Lower lobe of right lung (tissue), 2 donors: ENCODE data around the gene MKNK2. TPM values are rescaled to one million over a fixed set of nuclear protein-coding genes. Genes with fewer than 3 reads are reported as not detected.

ENCODE experiments used
- ATAC-seq, 2 donors: fragments of 200-7000 bp; cut with Tn5 transposase; one replicate each; pipeline ENCODE4 v1.9.1; 2020 to 2022; ENCODE audit warnings: mild to moderate bottlenecking in 2 of 2, moderate library complexity in 2 of 2
- DNase-seq: peaks from one replicate; pipeline ENCODE4 v3.0.0-alpha.2; 2020
- H3K27ac ChIP-seq: fragments of 200-600 bp; one replicate; pipeline ENCODE4 v1.8.0; 2022
- H3K27me3 ChIP-seq: fragments of 200-600 bp; one replicate; pipeline ENCODE4 v1.8.0; 2022; ENCODE audit warnings: low read depth
- H3K36me3 ChIP-seq: fragments of 200-600 bp; one replicate; pipeline ENCODE4 v1.8.0; 2022; ENCODE audit warnings: mild to moderate bottlenecking
- H3K4me1 ChIP-seq: fragments of 200-600 bp; one replicate; pipeline ENCODE4 v1.8.0; 2022
- H3K4me3 ChIP-seq: fragments of 200-600 bp; one replicate; pipeline ENCODE4 v1.8.0; 2022; ENCODE audit warnings: mild to moderate bottlenecking
- H3K9me3 ChIP-seq: fragments of 200-600 bp; one replicate; pipeline ENCODE4 v1.8.0; 2022
- intact Hi-C: fragments of 100-400 bp; cut with DNase I; formaldehyde crosslinking; loops from one replicate; pipeline ENCODE4 v1.11.0; 2022
- long read RNA-seq: library from polyadenylated mRNA; unstranded; transcript quantifications from one replicate; pipeline ENCODE4 v2.0.0, GENCODE V29; 2021
- total RNA-seq: library from RNA; stranded (reverse); fragmentation: NEBNext Ultra II Directional; extraction: Animal tissue kit (Norgen Biotek cat#: 25700); gene quantifications from one replicate; pipeline ENCODE4 v1.2.1, GENCODE V29; 2021
- TF ChIP-seq, protein P1 (sequence below): fragments of 200-600 bp; IDR thresholded peaks from one replicate; pipeline ENCODE4 v1.8.0; 2022; ENCODE audit warnings: antibody characterized with exemption, mild to moderate bottlenecking
- donor health status: DM: no; HTN: yes; CAD: no; lungs with severe emphysema.

Gene MKNK2
- total RNA-seq, result 268 TPM
- long read RNA-seq, transcript MKNK2-202 (14 exons, 1,744 nt), result major isoform, 75 of 362 reads
- long read RNA-seq, transcript MKNK2-201 (14 exons, 3,774 nt), result minor isoform, 13 of 362 reads
- long read RNA-seq, transcript MKNK2-211 (4 exons, 875 nt), result minor isoform, 5 of 362 reads
- long read RNA-seq, partial matches to known transcripts, result 55 of 362 reads
- long read RNA-seq, other reads (novel, unspliced or antisense), result 213 of 362 reads

DNA sequence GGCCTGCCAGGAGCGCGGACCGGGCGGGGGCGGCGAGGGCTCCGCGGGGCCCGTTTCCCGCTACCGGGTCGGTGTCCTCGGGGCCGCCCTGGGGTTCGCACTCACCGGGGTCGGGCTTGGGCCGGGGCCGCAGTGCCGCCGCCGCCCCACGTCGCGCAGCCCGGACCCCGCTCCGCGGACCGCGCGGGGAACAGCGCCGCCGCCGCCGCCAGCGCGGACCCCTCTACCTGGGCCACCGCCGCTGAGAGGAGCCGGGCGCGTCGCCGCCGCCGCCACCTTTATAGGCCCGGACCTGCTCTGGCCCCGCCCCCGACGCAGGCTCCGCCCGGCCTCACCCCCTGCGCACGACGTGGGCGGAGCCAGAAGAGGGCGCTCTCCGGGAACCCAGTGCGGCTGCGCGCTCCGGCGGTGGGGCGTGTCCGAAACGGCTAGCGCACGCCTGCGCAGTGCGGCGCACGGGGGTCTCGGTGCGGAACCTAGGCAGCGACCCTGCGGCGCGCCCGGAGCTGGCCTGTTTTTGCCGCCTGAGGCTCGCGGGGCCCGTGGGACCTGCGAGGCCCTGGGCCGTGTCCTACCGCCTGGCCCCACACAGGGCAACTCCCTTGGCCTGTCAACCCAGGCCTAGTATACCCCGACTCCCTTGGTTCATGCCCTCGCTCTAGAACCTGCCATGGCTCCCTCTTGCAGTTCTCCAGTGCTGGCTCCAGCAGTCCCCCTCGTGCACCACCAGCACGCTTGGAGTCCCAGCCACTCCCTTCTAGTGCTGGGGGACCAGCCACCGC is at the start of gene MKNK2:
Gene MKNK2, minus strand, starts transcription at position 254 of the 782 bp plus-strand sequence. CDS start 393 bp downstream, outside the sequence.
- H3K27ac ChIP-seq, result peak within 1 kb of the TSS; percentile 97
- H3K27me3 ChIP-seq, result no peaks in the 10 kb centered on the region
- H3K36me3 ChIP-seq, result peaks cover 34% of the 10 kb centered on the region
- ATAC-seq (peak; percentile 77 to 89), DNase-seq (peak; percentile 94)
- intact Hi-C loops, result no loop called here
- peaks cover 75% of the 10 kb centered on the region for H3K4me1 ChIP-seq
- peak within 1 kb of the TSS; percentile 94 for H3K4me3 ChIP-seq
- TF ChIP-seq, protein P1, sequence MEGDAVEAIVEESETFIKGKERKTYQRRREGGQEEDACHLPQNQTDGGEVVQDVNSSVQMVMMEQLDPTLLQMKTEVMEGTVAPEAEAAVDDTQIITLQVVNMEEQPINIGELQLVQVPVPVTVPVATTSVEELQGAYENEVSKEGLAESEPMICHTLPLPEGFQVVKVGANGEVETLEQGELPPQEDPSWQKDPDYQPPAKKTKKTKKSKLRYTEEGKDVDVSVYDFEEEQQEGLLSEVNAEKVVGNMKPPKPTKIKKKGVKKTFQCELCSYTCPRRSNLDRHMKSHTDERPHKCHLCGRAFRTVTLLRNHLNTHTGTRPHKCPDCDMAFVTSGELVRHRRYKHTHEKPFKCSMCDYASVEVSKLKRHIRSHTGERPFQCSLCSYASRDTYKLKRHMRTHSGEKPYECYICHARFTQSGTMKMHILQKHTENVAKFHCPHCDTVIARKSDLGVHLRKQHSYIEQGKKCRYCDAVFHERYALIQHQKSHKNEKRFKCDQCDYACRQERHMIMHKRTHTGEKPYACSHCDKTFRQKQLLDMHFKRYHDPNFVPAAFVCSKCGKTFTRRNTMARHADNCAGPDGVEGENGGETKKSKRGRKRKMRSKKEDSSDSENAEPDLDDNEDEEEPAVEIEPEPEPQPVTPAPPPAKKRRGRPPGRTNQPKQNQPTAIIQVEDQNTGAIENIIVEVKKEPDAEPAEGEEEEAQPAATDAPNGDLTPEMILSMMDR, result peak; percentile 43
- H3K9me3 ChIP-seq, result no peaks in the 10 kb centered on the region

DNA sequence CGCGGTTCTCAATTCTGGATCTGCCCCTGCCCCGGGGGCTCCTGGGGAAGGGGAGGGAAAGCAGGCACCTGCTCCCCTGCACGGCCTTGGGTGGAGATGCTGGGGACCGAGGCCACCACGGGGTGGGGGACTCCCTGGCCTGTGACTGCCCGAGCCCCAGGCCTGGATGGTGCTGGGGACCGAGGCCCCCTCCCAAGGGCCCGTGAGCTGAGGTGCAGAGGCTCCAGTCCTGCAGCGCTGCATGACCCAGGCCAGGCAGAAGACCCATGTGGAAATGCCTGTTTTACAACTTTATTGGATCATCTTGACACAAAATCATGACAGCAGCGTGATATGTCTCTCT is 49.6 kb upstream of the MKNK2 start:
- Histone ChIP-seq H3K4me3 (no peak overlapping the region), H3K27me3 (no peaks in the 10 kb centered on the region), H3K27ac (no peak overlapping the region), H3K36me3 (peaks cover 56% of the 10 kb centered on the region), H3K9me3 (peaks cover 3% of the 10 kb centered on the region), H3K4me1 (peaks cover 9% of the 10 kb centered on the region)
- ATAC-seq, result no peak
- intact Hi-C loops, result no loop called here
- TF ChIP-seq, protein P1, result no peak
- no peak for DNase-seq

DNA sequence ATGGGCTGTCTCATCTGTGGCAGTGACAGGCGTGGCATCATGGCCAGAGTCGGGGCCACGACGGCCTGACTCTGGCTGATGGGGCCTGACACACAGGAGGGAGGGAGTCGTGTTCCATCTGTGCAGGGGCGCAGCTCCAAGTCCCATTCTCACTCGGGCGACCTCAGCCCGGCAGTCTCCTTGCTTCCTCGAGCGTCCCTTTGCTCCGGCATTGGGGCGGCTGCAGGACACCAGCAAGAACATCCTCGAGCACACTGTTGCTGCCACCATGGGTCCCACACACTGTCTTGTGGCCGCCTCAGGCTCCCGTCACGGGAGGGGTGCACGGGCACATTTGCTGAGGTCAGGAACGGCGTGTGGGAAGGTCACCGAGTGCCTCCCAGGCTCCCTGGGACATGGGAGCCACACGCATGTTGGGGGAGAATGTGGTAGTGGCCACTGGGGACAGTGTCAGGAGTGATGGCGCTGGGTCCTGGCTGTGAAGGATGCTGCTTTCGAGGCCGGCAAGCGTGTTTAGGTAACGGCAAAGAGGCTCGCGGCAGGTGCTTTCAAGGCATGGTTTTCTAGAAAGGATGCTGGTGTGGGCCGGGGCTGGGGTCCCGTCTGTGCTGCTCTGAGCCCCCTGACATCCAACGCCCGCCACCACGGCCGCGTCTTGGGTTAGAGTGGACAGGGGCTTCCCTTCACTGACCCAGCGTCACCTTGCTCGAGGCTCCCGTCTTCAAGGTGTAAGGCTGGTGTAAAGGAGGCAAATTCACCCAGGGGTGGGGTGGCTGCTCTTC is 49.1 kb upstream of the MKNK2 start:
- no peaks in the 10 kb centered on the region for H3K9me3 ChIP-seq
- intact Hi-C loops, result no loop called here
- no peak overlapping the region for H3K4me3 ChIP-seq
- peaks cover 14% of the 10 kb centered on the region for H3K4me1 ChIP-seq
- ATAC-seq, result no peak
- TF ChIP-seq, protein P1, result no peak
- no peak for DNase-seq
- no peak overlapping the region for H3K27ac ChIP-seq
- H3K27me3 ChIP-seq, result no peaks in the 10 kb centered on the region
- H3K36me3 ChIP-seq, result peaks cover 51% of the 10 kb centered on the region

DNA sequence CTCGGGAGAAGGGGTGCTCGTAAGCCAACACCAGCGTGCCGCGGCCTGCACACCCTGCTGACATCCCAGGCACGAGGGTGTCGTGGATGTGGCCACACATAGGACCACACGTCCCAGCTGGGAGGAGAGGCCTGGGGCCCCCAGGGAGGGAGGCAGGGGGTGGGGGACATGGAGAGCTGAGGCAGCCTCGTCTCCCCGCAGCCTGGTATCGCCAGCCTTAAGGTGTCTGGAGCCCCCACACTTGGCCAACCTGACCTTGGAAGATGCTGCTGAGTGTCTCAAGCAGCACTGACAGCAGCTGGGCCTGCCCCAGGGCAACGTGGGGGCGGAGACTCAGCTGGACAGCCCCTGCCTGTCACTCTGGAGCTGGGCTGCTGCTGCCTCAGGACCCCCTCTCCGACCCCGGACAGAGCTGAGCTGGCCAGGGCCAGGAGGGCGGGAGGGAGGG is 48.0 kb upstream of the MKNK2 start:
- H3K9me3 ChIP-seq, result no peaks in the 10 kb centered on the region
- no peaks in the 10 kb centered on the region for H3K27me3 ChIP-seq
- no peak for ATAC-seq
- no peak overlapping the region for H3K27ac ChIP-seq
- H3K36me3 ChIP-seq, result peaks cover 46% of the 10 kb centered on the region
- no peak overlapping the region for H3K4me3 ChIP-seq
- peaks cover 25% of the 10 kb centered on the region for H3K4me1 ChIP-seq
- DNase-seq, result no peak
- TF ChIP-seq, protein P1, result no peak
- intact Hi-C loops, result no loop called here

DNA sequence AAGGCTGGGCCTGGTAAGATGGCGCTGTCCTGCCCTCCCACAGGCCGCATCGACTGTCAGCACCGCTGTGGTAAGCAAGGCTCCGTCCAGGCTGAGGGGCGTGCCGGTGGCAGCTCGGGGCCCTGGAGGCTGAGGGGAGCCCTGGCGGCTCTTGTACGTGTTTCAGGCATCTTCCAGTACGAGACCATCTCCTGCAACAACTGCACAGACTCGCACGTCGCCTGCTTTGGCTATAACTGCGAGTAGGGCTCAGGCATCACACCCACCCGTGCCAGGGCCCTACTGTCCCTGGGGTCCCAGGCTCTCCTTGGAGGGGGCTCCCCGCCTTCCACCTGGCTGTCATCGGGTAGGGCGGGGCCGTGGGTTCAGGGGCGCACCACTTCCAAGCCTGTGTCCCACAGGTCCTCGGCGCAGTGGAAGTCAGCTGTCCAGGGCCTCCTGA is 46.9 kb upstream of the MKNK2 start:
- DNase-seq (no peak), ATAC-seq (no peak)
- Histone ChIP-seq H3K4me3 (no peak overlapping the region), H3K36me3 (peaks cover 48% of the 10 kb centered on the region), H3K9me3 (no peaks in the 10 kb centered on the region), H3K4me1 (peaks cover 37% of the 10 kb centered on the region), H3K27ac (no peak overlapping the region), H3K27me3 (no peaks in the 10 kb centered on the region)
- TF ChIP-seq, protein P1, result no peak
- intact Hi-C loops, result no loop called here
